GM19397 (cell line): ENCODE data around the gene PDCD2L.
"Not testable (repeated sequence)": the region's sequence is repeated elsewhere in the genome, so short reads cannot be mapped to it uniquely, and the experiment has no call there.

Source experiments
- ATAC-seq: cut with Tn5 transposase; IDR thresholded peaks from one replicate; pipeline ENCODE4 v1.9.1; 2021; ENCODE audit warnings: mild to moderate bottlenecking, moderate library complexity; ENCODE audit not compliant: unreplicated experiment

Gene PDCD2L

DNA sequence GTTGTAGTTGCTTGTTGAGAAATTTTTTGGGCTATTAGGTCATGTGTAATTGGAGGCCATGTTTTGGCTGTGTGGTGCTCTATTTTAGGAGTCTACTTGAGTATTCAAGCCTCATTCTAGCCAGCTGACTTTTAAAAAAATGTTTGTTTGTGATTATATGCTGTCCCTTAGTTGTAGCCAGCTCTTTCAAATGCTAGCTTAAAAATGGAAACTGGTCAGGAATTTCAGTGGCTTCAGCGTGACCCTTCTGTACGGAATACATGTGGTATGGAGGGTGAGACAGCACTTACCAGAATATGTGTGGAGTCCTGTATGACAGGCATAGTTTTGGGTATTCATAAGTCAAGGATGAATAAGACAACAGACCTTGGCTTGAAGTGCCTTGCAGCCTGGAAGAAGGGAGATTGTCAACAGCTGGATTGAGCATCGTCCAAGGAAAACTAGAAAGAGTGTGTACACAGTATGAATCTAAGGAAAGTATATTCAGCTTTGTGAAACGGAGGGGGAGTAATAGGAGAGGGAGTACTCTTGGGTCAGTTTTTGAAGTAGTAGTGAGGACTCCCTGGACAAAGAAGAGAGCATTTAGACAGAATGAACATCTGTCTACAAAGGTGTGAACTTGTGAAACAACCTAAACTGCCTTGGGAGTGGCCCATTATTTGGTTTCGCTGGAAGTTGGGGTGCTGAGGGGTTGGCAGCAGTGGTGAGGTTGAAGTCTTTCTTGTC lies 57.3 kb downstream of the PDCD2L start:
- ATAC-seq: no peak

DNA sequence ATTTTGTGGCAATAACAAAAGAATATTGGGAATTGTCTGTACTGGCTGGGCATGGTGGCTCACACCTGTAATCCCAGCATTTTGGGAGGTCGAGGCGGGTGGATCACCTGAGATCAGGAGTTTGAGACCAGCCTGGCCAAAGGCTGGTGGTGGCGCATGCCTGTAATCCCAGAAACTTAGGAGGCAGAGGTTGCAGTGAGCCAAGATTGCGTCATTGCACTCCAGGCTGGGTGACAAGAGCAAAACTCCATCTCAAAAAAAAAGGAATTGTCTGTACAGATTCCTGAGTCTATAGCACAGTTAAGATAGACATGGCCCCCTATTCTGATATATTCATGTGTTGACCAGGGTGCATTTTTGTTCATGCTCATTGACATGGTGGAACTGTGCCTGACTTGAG lies 60.6 kb downstream of the PDCD2L start:
- not testable (repeated sequence) for ATAC-seq

DNA sequence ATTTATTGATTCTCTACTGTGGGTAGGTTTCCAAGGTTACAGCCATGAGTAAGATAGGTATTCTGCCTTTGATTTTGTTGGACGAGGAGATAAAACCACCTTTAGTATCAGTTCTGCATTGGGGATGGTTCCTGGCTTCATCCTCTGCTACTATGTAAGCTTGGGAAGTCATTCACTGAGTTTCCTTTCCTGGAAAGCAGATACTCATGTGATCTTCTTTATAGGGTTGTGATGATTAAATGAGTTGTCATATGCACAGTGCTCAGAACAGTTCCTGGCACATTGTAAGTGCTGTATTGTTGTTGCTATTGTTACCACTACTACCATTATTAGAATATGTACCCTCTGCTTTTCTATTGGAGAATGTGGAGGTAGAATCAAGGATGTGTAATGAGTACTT lies 64.2 kb downstream of the PDCD2L start:
- ATAC-seq: no peak

DNA sequence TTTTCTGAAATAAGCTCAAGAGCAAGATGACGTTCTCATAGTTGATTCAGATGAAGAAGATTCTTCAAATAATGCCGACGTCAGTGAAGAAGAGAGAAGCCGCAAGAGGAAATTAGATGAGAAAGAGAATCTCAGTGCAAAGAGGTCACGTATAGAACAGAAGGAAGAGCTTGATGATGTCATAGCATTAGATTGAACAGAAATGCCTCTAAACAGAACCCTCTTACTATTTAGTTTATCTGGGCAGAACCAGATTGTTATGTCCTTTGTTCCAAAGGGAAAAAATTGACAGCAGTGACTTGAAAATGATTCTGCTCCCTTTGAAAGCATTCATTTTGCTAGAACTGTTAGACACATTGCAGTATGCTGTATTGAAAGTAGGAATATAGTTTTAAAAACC lies 64.8 kb downstream of the PDCD2L start:
- not testable (repeated sequence) for ATAC-seq

DNA sequence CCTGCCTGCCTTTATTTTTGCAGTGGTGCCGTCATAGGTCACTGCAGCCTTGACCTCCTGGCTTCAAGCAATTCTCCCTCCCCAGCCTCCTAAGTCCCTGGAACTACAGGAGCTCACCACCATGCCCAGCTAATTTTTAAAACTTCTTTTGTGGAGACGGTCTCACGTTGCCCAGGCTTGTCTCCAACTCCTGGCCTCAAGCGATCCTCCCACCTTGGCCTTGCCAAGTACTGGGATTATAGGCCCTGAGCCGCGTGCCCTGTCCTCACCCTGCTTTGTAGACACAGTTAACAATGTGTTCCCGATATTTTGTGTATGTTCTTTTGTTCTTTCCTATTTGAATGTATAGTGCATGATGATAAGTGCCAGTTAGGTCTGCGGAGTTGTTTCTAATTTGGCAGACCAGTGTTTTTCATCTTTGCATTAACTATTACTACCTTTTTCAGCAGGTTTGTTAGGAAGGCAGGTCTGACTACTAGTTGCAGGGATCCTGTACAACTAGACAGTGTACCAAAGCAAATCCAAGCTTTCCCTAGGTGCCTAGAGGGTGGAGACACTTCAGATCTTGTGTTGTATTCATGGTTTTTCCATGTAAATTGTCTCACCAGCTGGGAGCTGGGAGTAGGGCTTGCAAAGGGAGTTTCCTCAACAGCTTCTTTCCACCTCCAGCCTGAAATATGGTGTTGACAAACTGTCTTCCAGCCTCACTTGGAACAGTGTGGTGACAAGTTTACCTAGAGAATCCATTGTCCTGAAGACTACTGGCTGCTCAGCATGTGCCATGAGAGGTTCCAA lies 67.9 kb downstream of the PDCD2L start:
- no peak for ATAC-seq

DNA sequence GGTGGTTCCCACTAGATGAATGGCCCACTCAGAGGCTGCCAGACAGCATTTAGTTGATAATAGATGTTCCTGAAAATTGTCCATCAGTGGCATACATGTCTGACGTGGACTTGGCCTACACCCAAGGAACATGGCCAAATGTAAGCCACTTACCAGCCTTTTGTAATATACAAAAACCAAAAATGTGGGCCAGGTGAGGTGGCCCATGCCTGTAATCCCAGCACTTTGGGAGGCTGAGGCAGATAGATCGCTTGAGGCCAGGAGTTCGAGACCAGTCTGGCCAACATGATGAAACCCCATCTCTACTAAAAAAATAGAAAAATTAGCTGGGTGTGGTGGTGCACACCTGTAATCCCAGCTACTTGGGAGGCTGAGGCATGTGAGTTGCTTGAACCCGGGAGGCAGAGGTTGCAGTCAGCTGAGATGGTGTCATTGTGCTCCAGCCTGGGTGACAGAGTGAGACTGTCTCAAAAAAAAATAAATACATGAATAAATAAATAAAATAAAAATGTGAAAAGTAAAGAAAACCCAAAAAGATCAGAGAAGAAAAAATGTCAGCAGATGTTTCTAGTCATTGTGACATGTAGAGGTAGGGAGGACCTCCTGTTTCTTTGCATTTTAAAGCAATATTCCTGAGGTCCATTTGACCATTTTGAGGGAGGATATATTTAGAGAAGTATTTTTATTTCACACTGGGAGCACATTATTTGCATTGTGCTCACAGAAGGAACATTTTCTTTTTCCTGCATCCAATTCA lies 70.2 kb downstream of the PDCD2L start:
- ATAC-seq: no peak

DNA sequence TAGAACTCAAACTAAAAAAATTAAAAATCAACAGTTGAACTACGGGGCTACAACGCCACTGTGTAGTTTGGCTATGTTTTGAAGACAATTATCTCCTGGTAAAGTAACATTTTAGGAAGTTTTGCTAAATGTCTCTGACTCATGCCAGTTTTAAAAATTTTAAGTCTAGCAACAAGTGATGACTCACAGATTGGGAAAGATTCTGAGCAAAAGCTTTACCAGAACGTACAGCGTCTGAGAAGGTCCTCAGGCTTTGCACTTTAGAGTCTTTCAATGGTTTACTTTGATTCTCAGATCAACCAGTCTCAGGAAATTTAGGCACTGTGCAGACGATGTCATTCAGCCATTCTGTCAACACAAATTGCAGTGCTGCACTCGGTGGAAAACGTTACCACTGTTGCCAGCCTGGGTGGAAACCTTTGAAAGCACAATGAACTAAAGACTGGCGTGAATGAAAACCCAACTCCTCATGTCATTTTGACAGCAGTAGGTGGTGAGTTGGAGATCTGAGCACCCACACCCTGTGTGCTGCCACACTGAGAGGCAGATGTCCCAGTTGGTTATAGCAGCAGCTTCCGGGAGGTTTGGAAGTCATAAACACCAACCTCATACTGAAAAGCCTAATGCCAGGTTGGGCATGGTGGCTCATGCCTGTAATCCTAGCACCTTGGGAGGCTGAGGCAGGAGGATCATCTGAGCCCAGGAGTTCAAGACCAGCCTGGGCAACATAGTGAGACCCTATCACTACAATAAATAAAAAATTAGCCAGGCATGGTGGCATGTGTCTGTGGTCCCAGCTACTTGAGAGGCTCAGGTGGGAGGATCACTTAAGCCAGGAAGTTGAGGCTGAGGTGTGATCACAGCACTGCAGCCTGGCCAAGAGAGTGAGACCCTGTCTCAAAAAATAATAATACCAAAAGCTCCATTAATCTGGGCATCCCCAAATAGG lies 71.1 kb downstream of the PDCD2L start:
- no peak for ATAC-seq
